ENCODE measurements around the gene HMOX2. TPM values are rescaled to one million over a fixed set of nuclear protein-coding genes. Genes with fewer than 3 reads are reported as not detected.
A peak's percentile ranks its signal among the peaks of the same experiment; 100 is the strongest.

HMOX2 gene
- total and polyA plus RNA-seq, 2 experiments from 2014 or later = 61.5 to 101 TPM

DNA sequence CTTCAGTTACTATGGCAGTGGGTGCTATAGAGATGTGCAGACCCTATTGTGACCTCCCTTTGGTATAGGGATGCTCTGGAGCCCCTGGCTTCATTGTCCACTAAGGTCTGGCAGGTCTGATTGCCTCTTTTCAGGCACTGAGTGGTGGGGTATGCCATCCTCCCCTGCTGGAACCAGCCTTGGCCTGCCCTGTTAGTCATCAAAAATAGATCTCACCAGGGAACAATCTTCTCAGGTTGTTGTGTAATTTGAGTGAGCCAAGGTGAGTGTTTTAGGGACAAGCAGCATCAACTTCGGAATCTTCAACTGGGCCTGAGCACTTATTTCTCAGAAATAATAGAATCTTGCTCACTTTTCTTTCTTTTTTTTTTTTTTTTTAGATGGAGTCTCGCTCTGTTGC is 19.6 kb downstream of the HMOX2 start:
- no peaks in the 10 kb centered on the region for H3K36me3 ChIP-seq
- H3K4me1 ChIP-seq (ENCODE audit: low read depth) = peaks cover 9% of the 10 kb centered on the region
- no peaks in the 10 kb centered on the region for H3K27me3 ChIP-seq
- TF ChIP-seq, protein P1, sequence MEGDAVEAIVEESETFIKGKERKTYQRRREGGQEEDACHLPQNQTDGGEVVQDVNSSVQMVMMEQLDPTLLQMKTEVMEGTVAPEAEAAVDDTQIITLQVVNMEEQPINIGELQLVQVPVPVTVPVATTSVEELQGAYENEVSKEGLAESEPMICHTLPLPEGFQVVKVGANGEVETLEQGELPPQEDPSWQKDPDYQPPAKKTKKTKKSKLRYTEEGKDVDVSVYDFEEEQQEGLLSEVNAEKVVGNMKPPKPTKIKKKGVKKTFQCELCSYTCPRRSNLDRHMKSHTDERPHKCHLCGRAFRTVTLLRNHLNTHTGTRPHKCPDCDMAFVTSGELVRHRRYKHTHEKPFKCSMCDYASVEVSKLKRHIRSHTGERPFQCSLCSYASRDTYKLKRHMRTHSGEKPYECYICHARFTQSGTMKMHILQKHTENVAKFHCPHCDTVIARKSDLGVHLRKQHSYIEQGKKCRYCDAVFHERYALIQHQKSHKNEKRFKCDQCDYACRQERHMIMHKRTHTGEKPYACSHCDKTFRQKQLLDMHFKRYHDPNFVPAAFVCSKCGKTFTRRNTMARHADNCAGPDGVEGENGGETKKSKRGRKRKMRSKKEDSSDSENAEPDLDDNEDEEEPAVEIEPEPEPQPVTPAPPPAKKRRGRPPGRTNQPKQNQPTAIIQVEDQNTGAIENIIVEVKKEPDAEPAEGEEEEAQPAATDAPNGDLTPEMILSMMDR (IDR thresholded peaks at IDR 0.05; ENCODE audit: low read depth, low read length) = no peak
- no peaks in the 10 kb centered on the region for H3K9me3 ChIP-seq (ENCODE audit: low read depth)
- H3K4me3 ChIP-seq = no peak overlapping the region
- no peak for DNase-seq (ENCODE audit: low read depth in 1 of 2, low spot score in 1 of 2)
- H3K27ac ChIP-seq = no peak overlapping the region

- TF ChIP-seq, protein P1 (IDR thresholded peaks at IDR 0.05; ENCODE audit: low read depth, low read length) = no peak
- H3K27ac ChIP-seq = no peak overlapping the region
- no peaks in the 10 kb centered on the region for H3K9me3 ChIP-seq (ENCODE audit: low read depth)
- DNase-seq (ENCODE audit: low read depth in 1 of 2, low spot score in 1 of 2) = no peak
- H3K36me3 ChIP-seq = no peaks in the 10 kb centered on the region
- H3K27me3 ChIP-seq = no peaks in the 10 kb centered on the region
- H3K4me3 ChIP-seq = no peak overlapping the region
- peaks cover 13% of the 10 kb centered on the region for H3K4me1 ChIP-seq (ENCODE audit: low read depth)
Measured at GRCh38 chr16:4496305-4496704, 20.1 kb downstream of the HMOX2 start.

DNA sequence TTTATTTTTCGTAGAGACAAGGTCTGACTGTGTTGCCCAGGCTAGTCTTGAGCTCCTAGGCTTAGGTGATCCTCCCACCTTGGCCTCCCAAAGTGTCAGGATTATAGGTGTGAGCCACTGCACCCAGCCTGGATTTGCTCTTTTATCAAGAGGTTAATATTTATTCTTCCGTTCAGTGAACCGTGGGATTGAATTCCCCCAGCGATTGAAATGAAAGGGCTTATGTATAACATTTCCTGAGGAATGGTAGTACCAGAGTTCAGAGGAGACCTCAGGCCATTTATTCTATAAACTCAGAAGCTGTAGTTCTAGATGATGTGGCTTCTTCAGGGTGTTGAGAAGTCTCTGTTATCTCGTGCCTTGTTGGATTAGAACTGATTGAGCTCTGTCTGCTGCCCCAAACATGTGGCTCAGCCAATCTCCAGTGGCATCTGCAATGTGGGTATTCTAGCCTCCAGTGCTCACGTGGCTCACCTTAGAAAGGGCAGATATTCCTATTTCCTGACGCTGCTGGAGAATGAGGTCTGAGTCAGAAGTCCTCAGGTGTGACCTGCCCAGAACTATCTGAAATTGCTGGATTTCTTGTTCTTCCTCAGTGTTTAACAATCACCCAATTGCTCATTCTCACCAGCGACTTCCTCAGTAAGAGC is 22.5 kb downstream of the HMOX2 start:
- no peak overlapping the region for H3K27ac ChIP-seq
- H3K4me1 ChIP-seq (ENCODE audit: low read depth) = peaks cover 13% of the 10 kb centered on the region
- no peak for DNase-seq (ENCODE audit: low read depth in 1 of 2, low spot score in 1 of 2)
- TF ChIP-seq, protein P1 (IDR thresholded peaks at IDR 0.05; ENCODE audit: low read depth, low read length) = no peak
- no peak overlapping the region for H3K4me3 ChIP-seq
- H3K27me3 ChIP-seq = no peaks in the 10 kb centered on the region
- H3K9me3 ChIP-seq (ENCODE audit: low read depth) = no peaks in the 10 kb centered on the region
- H3K36me3 ChIP-seq = no peaks in the 10 kb centered on the region

- DNase-seq (ENCODE audit: low read depth in 1 of 2, low spot score in 1 of 2) = no peak
- H3K27me3 ChIP-seq = no peaks in the 10 kb centered on the region
- no peaks in the 10 kb centered on the region for H3K36me3 ChIP-seq
- no peak overlapping the region for H3K4me3 ChIP-seq
- H3K9me3 ChIP-seq (ENCODE audit: low read depth) = no peaks in the 10 kb centered on the region
- H3K4me1 ChIP-seq (ENCODE audit: low read depth) = peaks cover 13% of the 10 kb centered on the region
- no peak overlapping the region for H3K27ac ChIP-seq
- TF ChIP-seq, protein P1 (IDR thresholded peaks at IDR 0.05; ENCODE audit: low read depth, low read length) = no peak
Measured at GRCh38 chr16:4499196-4499555, 23.0 kb downstream of the HMOX2 start.

GRCh38 chr16:4500272-4500671 is 24.1 kb downstream of the HMOX2 start:
- peak; percentile 47 to 83 for DNase-seq (ENCODE audit: low read depth in 1 of 2, low spot score in 1 of 2)
- H3K27me3 ChIP-seq = no peaks in the 10 kb centered on the region
- H3K4me3 ChIP-seq = no peak overlapping the region
- TF ChIP-seq, protein P1 (IDR thresholded peaks at IDR 0.05; ENCODE audit: low read depth, low read length) = no peak
- H3K4me1 ChIP-seq (ENCODE audit: low read depth) = peaks cover 13% of the 10 kb centered on the region
- no peaks in the 10 kb centered on the region for H3K9me3 ChIP-seq (ENCODE audit: low read depth)
- H3K27ac ChIP-seq = peak overlapping the region; percentile 80
- H3K36me3 ChIP-seq = no peaks in the 10 kb centered on the region

All from cardiac muscle cell (in vitro differentiated cells and primary cell).